ENCODE data around the gene BMP5.

The BMP5 gene

GRCh38 chr6:55886185-55886836 is 10.9 kb upstream of the BMP5 start:
- H2AFZ ChIP-seq (ENCODE audit: low read length) = no peak overlapping the region
- H3K4me3 ChIP-seq (ENCODE audit: low read length) = no peak overlapping the region
- H3K79me2 ChIP-seq (ENCODE audit: low read length) = no peaks in the 10 kb centered on the region
- no peaks in the 10 kb centered on the region for H3K36me3 ChIP-seq (replicated peaks; ENCODE audit: insufficient read depth, low read length)
- no peak overlapping the region for H3K9ac ChIP-seq (ENCODE audit: low read length)
- H3K4me2 ChIP-seq (ENCODE audit: low read depth, low read length) = no peak overlapping the region
- TF ChIP-seq EZH2phosphoT487 (IDR thresholded peaks at IDR 0.05; ENCODE audit: low read length) (no peak), CTCF (IDR thresholded peaks at IDR 0.05; ENCODE audit: low read length) (peak; percentile 32; the same call in 1 of the 2 replicates), EZH2 (optimal IDR thresholded peaks at IDR 0.05; ENCODE audit: low read depth, low read length) (no peak)
- peaks cover 5% of the 10 kb centered on the region; the same call in 1 of the 2 replicates for H3F3A ChIP-seq (ENCODE audit: insufficient read depth, low read length)
- peak; percentile 14 for DNase-seq
- no peaks in the 10 kb centered on the region for H3K27me3 ChIP-seq (replicated peaks; ENCODE audit: insufficient read depth, low read length)
- H4K20me1 ChIP-seq (ENCODE audit: insufficient read depth, low read length) = no peaks in the 10 kb centered on the region
- H3K9me3 ChIP-seq (replicated peaks; ENCODE audit: insufficient read depth, low read length) = no peaks in the 10 kb centered on the region
- no peaks in the 10 kb centered on the region for H3K9me2 ChIP-seq (replicated peaks; ENCODE audit: insufficient read depth, low read length)
- no peak overlapping the region for H3K27ac ChIP-seq (ENCODE audit: low read length)
- H3K4me1 ChIP-seq (ENCODE audit: low read length) = peaks cover 4% of the 10 kb centered on the region; the same call in 1 of the 2 replicates

DNA sequence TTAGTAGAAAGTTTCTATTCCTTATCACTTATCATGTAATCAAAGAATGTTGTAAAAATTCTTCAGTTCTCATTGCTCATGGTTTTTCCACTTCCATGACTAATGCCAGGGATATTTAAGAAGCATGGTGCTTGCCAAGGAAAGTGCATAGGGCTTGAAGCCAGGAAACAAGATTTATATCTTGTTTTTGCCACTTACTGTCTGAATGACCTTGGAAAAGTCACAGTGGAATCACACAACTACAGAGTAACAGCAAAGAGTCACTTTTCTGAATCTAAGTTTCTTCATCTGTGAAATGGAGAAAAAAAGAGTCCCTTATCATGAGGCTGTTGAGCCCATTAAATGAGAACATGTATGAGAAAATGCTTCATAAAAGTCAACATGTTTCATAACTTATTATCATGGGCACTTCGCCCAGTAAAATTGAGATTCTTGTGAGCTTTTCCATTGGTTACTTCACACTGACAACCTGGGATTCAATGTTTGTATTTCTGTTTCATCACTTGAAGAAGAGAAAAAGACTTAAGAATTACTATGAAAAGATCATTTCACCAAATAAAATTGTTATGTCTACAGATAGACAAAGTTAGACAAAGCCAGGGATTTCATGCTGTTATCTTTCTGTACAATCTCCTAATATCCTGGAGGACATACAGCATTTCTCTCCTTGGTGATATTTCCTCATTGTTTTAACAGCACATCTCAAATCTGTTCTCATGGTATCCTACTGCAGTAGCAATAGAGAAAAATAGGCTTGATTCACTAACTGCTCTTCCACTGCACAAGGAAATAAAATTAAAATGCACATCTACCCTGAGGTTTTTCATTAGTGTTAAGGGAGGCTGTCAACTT is 7.6 kb upstream of the BMP5 start:
- no peaks in the 10 kb centered on the region for H3K9me2 ChIP-seq (replicated peaks; ENCODE audit: insufficient read depth, low read length)
- no peaks in the 10 kb centered on the region for H4K20me1 ChIP-seq (ENCODE audit: insufficient read depth, low read length)
- H3K4me1 ChIP-seq (ENCODE audit: low read length) = no peaks in the 10 kb centered on the region
- no peaks in the 10 kb centered on the region for H3K27me3 ChIP-seq (replicated peaks; ENCODE audit: insufficient read depth, low read length)
- no peaks in the 10 kb centered on the region for H3K79me2 ChIP-seq (ENCODE audit: low read length)
- H3K9ac ChIP-seq (ENCODE audit: low read length) = no peak overlapping the region
- H3F3A ChIP-seq (ENCODE audit: insufficient read depth, low read length) = no peaks in the 10 kb centered on the region
- H3K4me2 ChIP-seq (ENCODE audit: low read depth, low read length) = no peak overlapping the region
- no peaks in the 10 kb centered on the region for H3K9me3 ChIP-seq (replicated peaks; ENCODE audit: insufficient read depth, low read length)
- no peak overlapping the region for H3K27ac ChIP-seq (ENCODE audit: low read length)
- H3K36me3 ChIP-seq (replicated peaks; ENCODE audit: insufficient read depth, low read length) = no peaks in the 10 kb centered on the region
- DNase-seq = no peak
- no peak overlapping the region for H3K4me3 ChIP-seq (ENCODE audit: low read length)
- no peak overlapping the region for H2AFZ ChIP-seq (ENCODE audit: low read length)
- no peak for TF ChIP-seq CTCF (IDR thresholded peaks at IDR 0.05; ENCODE audit: low read length)
- TF ChIP-seq EZH2phosphoT487 (IDR thresholded peaks at IDR 0.05; ENCODE audit: low read length) = no peak
- TF ChIP-seq EZH2 (optimal IDR thresholded peaks at IDR 0.05; ENCODE audit: low read depth, low read length) = no peak

GRCh38 chr6:55877283-55877682 is 1.9 kb upstream of the BMP5 start:
- Histone ChIP-seq H4K20me1 (ENCODE audit: insufficient read depth, low read length) (no peaks in the 10 kb centered on the region), H3K4me1 (ENCODE audit: low read length) (no peaks in the 10 kb centered on the region), H3K9me2 (replicated peaks; ENCODE audit: insufficient read depth, low read length) (no peaks in the 10 kb centered on the region), H2AFZ (ENCODE audit: low read length) (no peak overlapping the region), H3K4me3 (ENCODE audit: low read length) (no peak overlapping the region), H3K9me3 (replicated peaks; ENCODE audit: insufficient read depth, low read length) (no peaks in the 10 kb centered on the region), H3K9ac (ENCODE audit: low read length) (no peak overlapping the region), H3K36me3 (replicated peaks; ENCODE audit: insufficient read depth, low read length) (no peaks in the 10 kb centered on the region), H3K79me2 (ENCODE audit: low read length) (no peaks in the 10 kb centered on the region), H3K4me2 (ENCODE audit: low read depth, low read length) (no peak overlapping the region), H3F3A (ENCODE audit: insufficient read depth, low read length) (no peaks in the 10 kb centered on the region), H3K27me3 (replicated peaks; ENCODE audit: insufficient read depth, low read length) (no peaks in the 10 kb centered on the region), H3K27ac (ENCODE audit: low read length) (no peak overlapping the region)
- TF ChIP-seq CTCF (IDR thresholded peaks at IDR 0.05; ENCODE audit: low read length) (no peak), EZH2 (optimal IDR thresholded peaks at IDR 0.05; ENCODE audit: low read depth, low read length) (no peak)
- no peak for DNase-seq

Measured in MM.1S (cell line).